ENCODE measurements around the gene OLIG1.
A peak's percentile ranks its signal among the peaks of the same experiment; 100 is the strongest.

Gene OLIG1, protein sequence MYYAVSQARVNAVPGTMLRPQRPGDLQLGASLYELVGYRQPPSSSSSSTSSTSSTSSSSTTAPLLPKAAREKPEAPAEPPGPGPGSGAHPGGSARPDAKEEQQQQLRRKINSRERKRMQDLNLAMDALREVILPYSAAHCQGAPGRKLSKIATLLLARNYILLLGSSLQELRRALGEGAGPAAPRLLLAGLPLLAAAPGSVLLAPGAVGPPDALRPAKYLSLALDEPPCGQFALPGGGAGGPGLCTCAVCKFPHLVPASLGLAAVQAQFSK

DNA sequence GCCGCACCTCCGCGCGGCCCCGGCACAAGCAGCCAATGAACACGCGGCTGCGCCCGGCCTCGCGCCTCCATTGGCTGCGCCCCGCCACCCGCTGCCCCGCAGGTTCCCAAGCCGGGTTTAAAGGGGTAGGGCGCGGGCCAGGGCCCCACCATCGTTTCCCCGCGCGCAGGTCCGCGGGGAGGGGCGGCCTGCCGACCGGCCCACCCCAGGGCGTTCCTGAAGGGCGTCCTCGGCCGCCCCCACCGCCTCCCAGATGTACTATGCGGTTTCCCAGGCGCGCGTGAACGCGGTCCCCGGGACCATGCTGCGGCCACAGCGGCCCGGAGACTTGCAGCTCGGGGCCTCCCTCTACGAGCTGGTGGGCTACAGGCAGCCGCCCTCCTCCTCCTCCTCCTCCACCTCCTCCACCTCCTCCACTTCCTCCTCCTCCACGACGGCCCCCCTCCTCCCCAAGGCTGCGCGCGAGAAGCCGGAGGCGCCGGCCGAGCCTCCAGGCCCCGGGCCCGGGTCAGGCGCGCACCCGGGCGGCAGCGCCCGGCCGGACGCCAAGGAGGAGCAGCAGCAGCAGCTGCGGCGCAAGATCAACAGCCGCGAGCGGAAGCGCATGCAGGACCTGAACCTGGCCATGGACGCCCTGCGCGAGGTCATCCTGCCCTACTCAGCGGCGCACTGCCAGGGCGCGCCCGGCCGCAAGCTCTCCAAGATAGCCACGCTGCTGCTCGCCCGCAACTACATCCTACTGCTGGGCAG is at the start of gene OLIG1:
OLIG1 (plus strand) TSS at position 148 of the 750 bp plus-strand sequence; CDS start at position 254, 106 bp downstream.
- DNase-seq (ENCODE audit: low spot score), result peak; percentile 85

DNA sequence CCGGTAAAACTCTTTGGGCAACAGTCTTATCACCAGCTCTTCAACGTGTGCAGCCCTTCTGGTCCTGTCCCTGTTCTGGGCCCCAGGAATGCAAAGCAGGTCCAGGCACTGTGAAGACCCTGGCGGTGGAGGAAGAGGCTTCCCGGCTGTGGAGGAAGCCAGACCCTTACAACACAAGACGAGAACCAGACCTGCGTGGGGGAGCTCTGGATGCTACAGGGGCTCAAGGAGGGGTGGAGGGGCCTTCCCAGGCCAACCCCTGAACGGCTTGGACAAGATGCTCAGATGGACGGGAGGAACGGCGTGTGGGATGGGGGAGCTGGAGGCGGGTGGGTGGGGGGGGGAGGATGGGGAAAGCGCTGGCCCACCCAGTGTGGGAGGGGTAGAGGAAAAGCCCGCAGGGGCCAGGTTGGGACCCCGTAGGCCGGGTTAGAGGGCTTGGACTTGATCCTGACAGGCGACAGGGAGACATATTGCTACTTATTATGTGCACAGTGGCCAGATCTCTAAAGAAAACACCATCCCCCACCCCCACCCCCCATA is 49.3 kb upstream of the OLIG1 start:
- DNase-seq (ENCODE audit: low spot score), result no peak

DNA sequence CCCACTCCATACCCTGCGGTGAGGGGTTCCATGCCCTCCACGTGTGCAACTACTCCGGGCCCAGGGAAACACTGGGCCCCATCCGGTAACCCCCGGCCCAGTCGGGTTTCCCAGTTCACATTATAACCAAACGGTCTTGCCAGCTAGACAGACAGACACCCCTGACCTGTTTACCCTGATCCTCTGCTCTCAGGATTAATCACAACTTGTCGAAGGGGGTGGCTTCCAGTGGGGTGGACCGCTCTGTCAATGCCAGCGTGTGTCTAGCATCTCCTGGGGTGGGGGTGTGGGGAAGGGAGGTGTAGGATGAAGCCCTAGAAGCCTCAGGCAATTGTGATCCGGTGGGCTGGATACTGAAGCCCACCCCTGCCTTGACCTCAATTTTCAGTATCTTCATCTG is 48.8 kb upstream of the OLIG1 start:
- no peak for DNase-seq (ENCODE audit: low spot score)

DNA sequence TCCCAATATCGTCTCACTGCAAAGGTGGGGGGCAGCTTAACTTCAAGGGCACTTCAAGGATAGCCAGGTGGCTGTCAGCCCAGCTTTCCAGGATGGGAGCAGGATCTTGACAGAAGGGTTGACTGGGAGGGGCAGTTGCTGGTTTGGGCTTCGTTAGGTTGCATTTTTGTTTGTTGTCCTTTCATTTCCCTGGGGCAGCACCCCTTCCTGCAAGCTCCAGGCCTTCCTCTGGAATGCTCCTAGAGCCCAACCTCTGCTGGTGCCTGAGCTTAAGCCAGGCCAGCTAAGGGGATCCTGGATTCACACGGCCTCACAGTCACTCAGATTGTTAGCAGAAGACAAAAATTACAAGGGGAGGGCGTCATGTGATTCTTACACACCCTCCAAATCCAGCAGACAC is 48.3 kb upstream of the OLIG1 start:
- no peak for DNase-seq (ENCODE audit: low spot score)

DNA sequence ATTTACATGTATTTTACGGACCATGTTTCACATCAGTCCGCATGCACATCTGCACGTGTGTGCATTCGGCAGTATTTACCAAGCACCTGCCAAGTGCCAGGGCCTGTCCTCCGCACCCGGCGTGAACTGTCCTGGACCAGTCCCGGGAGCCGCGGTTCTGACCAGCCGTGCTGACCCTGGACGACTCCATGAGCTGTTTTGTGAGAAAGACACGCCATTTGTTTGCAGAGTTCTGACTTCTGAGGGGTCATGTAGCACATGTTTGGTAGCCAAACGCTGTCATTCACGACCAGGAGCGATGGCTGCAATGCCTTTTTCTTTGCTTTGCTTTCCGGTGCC is 47.5 kb upstream of the OLIG1 start:
- DNase-seq (ENCODE audit: low spot score), result no peak

DNA sequence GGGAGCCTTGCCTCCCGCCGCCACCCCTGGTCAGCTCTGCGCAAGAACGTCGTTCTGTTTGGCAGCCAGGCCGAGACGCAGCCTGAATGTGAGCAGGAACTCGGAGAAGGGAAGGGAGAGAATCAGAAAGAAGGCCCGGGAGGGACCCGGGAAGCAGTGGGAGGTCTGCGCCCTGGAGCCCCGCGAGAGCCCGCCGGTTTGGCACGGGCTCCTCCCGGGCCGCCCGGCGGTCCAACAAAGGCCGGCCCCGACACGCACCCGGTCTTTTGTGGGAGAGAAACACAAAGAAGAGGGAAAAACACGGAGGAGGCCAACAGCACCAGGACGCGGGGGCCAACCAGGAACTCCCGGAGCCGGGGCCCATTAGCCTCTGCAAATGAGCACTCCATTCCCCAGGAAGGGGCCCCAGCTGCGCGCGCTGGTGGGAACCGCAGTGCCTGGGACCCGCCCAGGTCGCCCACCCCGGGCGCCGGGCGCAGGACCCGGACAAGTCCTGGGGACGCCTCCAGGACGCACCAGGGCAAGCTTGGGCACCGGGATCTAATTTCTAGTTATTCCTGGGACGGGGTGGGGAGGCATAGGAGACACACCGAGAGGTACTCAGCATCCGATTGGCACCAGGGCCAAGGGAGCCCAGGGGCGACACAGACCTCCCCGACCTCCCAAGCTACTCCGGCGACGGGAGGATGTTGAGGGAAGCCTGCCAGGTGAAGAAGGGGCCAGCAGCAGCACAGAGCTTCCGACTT is 46.9 kb upstream of the OLIG1 start:
- peak; percentile 48 for DNase-seq (ENCODE audit: low spot score)

DNA sequence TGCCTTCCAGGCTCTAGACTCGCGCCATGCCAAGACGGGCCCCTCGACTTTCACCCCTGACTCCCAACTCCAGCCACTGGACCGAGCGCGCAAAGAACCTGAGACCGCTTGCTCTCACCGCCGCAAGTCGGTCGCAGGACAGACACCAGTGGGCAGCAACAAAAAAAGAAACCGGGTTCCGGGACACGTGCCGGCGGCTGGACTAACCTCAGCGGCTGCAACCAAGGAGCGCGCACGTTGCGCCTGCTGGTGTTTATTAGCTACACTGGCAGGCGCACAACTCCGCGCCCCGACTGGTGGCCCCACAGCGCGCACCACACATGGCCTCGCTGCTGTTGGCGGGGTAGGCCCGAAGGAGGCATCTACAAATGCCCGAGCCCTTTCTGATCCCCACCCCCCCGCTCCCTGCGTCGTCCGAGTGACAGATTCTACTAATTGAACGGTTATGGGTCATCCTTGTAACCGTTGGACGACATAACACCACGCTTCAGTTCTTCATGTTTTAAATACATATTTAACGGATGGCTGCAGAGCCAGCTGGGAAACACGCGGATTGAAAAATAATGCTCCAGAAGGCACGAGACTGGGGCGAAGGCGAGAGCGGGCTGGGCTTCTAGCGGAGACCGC is 46.3 kb upstream of the OLIG1 start:
- peak; percentile 26 for DNase-seq (ENCODE audit: low spot score)

DNA sequence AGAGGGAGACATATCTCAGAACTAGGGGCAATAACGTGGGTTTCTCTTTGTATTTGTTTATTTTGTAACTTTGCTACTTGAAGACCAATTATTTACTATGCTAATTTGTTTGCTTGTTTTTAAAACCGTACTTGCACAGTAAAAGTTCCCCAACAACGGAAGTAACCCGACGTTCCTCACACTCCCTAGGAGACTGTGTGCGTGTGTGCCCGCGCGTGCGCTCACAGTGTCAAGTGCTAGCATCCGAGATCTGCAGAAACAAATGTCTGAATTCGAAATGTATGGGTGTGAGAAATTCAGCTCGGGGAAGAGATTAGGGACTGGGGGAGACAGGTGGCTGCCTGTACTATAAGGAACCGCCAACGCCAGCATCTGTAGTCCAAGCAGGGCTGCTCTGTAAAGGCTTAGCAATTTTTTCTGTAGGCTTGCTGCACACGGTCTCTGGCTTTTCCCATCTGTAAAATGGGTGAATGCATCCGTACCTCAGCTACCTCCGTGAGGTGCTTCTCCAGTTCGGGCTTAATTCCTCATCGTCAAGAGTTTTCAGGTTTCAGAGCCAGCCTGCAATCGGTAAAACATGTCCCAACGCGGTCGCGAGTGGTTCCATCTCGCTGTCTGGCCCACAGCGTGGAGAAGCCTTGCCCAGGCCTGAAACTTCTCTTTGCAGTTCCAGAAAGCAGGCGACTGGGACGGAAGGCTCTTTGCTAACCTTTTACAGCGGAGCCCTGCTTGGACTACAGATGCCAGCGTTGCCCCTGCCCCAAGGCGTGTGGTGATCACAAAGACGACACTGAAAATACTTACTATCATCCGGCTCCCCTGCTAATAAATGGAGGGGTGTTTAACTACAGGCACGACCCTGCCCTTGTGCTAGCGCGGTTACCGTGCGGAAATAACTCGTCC is 45.5 kb upstream of the OLIG1 start:
- DNase-seq (ENCODE audit: low spot score), result peak; percentile 39

DNA sequence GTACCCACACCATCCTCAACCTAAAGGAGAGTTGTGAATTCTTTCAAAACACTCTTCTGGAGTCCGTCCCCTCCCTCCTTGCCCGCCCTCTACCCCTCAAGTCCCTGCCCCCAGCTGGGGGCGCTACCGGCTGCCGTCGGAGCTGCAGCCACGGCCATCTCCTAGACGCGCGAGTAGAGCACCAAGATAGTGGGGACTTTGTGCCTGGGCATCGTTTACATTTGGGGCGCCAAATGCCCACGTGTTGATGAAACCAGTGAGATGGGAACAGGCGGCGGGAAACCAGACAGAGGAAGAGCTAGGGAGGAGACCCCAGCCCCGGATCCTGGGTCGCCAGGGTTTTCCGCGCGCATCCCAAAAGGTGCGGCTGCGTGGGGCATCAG is 44.8 kb upstream of the OLIG1 start:
- DNase-seq (ENCODE audit: low spot score), result peak; percentile 77

DNA sequence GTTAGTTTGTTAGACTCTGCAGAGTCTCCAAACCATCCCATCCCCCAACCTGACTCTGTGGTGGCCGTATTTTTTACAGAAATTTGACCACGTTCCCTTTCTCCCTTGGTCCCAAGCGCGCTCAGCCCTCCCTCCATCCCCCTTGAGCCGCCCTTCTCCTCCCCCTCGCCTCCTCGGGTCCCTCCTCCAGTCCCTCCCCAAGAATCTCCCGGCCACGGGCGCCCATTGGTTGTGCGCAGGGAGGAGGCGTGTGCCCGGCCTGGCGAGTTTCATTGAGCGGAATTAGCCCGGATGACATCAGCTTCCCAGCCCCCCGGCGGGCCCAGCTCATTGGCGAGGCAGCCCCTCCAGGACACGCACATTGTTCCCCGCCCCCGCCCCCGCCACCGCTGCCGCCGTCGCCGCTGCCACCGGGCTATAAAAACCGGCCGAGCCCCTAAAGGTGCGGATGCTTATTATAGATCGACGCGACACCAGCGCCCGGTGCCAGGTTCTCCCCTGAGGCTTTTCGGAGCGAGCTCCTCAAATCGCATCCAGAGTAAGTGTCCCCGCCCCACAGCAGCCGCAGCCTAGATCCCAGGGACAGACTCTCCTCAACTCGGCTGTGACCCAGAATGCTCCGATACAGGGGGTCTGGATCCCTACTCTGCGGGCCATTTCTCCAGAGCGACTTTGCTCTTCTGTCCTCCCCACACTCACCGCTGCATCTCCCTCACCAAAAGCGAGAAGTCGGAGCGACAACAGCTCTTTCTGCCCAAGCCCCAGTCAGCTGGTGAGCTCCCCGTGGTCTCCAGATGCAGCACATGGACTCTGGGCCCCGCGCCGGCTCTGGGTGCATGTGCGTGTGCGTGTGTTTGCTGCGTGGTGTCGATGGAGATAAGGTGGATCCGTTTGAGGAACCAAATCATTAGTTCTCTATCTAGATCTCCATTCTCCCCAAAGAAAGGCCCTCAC is 44.2 kb upstream of the OLIG1 start, which contains the start of gene OLIG2:
OLIG2 (plus strand) TSS at position 447 of the 954 bp plus-strand sequence. CDS start 928 bp downstream, outside the sequence.
- DNase-seq (ENCODE audit: low spot score), result peak; percentile 98

DNA sequence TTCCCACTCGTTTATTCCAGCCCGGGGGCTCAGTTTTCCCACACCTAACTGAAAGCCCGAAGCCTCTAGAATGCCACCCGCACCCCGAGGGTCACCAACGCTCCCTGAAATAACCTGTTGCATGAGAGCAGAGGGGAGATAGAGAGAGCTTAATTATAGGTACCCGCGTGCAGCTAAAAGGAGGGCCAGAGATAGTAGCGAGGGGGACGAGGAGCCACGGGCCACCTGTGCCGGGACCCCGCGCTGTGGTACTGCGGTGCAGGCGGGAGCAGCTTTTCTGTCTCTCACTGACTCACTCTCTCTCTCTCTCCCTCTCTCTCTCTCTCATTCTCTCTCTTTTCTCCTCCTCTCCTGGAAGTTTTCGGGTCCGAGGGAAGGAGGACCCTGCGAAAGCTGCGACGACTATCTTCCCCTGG is 43.5 kb upstream of the OLIG1 start:
- DNase-seq (ENCODE audit: low spot score), result no peak

DNA sequence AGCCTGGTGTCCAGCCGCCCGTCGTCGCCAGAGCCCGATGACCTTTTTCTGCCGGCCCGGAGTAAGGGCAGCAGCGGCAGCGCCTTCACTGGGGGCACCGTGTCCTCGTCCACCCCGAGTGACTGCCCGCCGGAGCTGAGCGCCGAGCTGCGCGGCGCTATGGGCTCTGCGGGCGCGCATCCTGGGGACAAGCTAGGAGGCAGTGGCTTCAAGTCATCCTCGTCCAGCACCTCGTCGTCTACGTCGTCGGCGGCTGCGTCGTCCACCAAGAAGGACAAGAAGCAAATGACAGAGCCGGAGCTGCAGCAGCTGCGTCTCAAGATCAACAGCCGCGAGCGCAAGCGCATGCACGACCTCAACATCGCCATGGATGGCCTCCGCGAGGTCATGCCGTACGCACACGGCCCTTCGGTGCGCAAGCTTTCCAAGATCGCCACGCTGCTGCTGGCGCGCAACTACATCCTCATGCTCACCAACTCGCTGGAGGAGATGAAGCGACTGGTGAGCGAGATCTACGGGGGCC is 43.0 kb upstream of the OLIG1 start:
- DNase-seq (ENCODE audit: low spot score), result no peak

DNA sequence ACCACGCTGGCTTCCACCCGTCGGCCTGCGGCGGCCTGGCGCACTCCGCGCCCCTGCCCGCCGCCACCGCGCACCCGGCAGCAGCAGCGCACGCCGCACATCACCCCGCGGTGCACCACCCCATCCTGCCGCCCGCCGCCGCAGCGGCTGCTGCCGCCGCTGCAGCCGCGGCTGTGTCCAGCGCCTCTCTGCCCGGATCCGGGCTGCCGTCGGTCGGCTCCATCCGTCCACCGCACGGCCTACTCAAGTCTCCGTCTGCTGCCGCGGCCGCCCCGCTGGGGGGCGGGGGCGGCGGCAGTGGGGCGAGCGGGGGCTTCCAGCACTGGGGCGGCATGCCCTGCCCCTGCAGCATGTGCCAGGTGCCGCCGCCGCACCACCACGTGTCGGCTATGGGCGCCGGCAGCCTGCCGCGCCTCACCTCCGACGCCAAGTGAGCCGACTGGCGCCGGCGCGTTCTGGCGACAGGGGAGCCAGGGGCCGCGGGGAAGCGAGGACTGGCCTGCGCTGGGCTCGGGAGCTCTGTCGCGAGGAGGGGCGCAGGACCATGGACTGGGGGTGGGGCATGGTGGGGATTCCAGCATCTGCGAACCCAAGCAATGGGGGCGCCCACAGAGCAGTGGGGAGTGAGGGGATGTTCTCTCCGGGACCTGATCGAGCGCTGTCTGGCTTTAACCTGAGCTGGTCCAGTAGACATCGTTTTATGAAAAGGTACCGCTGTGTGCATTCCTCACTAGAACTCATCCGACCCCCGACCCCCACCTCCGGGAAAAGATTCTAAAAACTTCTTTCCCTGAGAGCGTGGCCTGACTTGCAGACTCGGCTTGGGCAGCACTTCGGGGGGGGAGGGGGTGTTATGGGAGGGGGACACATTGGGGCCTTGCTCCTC is 42.3 kb upstream of the OLIG1 start:
- DNase-seq (ENCODE audit: low spot score), result no peak

DNA sequence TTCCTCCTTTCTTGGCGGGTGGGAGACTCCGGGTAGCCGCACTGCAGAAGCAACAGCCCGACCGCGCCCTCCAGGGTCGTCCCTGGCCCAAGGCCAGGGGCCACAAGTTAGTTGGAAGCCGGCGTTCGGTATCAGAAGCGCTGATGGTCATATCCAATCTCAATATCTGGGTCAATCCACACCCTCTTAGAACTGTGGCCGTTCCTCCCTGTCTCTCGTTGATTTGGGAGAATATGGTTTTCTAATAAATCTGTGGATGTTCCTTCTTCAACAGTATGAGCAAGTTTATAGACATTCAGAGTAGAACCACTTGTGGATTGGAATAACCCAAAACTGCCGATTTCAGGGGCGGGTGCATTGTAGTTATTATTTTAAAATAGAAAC is 41.7 kb upstream of the OLIG1 start:
- DNase-seq (ENCODE audit: low spot score), result no peak

DNA sequence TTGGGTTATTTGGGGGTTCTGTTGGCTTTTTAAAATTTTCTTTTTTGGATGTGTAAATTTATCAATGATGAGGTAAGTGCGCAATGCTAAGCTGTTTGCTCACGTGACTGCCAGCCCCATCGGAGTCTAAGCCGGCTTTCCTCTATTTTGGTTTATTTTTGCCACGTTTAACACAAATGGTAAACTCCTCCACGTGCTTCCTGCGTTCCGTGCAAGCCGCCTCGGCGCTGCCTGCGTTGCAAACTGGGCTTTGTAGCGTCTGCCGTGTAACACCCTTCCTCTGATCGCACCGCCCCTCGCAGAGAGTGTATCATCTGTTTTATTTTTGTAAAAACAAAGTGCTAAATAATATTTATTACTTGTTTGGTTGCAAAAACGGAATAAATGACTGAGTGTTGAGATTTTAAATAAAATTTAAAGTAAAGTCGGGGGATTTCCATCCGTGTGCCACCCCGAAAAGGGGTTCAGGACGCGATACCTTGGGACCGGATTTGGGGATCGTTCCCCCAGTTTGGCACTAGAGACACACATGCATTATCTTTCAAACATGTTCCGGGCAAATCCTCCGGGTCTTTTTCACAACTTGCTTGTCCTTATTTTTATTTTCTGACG is 41.1 kb upstream of the OLIG1 start:
- peak; percentile 26 for DNase-seq (ENCODE audit: low spot score)

DNA sequence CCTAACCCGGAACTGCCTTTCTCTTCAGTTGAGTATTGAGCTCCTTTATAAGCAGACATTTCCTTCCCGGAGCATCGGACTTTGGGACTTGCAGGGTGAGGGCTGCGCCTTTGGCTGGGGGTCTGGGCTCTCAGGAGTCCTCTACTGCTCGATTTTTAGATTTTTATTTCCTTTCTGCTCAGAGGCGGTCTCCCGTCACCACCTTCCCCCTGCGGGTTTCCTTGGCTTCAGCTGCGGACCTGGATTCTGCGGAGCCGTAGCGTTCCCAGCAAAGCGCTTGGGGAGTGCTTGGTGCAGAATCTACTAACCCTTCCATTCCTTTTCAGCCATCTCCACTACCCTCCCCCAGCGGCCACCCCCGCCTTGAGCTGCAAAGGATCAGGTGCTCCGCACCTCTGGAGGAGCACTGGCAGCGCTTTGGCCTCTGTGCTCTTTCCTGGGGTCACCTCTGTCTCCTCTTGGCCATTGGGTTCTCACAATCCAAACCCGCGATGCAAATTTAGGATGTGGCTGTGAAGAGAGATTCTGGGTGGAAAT is 40.5 kb upstream of the OLIG1 start:
- no peak for DNase-seq (ENCODE audit: low spot score)

DNA sequence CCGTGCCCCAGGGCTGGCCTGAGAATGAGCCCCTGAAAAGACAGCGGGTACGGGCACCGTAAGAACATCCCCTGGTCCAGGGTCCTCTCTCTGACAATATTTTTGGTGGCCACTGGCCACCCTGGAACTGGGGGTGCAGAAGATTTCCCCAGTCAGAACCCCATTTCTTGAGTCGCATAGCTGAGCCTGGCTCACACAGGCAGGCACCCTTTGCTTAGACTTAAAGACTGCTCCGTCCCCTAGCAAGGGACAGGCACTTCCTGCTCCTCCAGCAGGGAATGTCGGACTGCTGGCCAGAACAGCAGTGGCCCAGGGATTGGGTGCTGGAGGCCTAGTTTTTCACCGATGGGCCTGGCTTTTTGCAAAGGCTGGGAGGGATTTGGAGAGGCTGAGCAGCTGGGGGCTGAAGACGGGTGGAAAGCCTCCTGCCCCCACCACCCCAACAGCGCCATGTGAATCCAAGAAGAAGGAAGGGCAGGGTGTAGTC is 39.9 kb upstream of the OLIG1 start:
- peak; percentile 44 for DNase-seq (ENCODE audit: low spot score)

DNA sequence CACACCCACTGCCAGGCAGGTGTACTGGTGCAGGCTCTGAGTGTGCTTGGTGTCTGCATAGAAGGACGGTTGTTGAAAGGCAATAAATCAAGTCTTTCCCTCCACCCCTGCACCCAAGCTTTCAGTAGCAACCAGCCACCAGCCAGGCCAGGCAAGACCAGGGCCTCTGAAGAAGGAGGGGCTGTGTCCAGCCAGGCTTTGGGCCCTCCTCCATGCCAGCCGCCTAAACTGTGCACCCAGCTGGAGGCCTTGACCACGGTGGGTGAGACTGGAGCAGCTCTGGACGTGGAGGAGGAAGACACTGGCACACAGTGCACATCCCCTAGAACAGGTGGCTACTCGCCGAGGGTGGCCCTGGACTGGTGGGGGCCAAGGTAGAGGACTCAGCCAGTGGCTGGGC is 39.3 kb upstream of the OLIG1 start:
- DNase-seq (ENCODE audit: low spot score), result no peak
